ENCODE data around the gene SLC16A9.

DNA sequence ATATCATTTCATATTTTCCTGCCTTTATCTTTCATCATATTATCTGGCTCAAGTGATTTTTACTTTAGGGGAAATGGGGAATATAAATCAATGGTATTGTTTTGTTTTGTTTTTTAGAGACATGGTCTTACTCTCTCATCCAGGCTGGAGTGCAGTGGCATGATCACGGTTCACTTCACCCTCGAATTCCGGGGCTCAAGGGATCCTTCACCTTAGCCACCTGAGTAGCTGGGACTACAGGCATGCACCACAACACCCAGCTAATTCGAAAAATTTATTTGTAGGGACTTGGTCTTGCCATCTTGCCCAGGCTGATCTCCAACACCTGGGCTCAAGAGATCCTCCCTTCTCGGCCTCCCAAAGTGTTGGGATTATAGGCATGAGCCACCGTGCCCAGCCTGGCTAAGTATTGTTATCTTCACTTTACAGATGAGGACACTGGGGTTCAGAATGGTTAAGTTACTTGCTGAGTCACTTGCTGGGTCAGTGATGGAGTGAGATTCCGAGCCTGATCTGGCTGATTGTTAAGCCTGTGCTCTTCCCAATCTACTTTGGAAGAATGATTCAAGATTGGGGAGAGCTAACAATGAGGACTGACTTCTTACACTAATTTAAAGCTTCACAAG lies 3.7 kb upstream of the SLC16A9 start:
- TF ChIP-seq, protein P1, sequence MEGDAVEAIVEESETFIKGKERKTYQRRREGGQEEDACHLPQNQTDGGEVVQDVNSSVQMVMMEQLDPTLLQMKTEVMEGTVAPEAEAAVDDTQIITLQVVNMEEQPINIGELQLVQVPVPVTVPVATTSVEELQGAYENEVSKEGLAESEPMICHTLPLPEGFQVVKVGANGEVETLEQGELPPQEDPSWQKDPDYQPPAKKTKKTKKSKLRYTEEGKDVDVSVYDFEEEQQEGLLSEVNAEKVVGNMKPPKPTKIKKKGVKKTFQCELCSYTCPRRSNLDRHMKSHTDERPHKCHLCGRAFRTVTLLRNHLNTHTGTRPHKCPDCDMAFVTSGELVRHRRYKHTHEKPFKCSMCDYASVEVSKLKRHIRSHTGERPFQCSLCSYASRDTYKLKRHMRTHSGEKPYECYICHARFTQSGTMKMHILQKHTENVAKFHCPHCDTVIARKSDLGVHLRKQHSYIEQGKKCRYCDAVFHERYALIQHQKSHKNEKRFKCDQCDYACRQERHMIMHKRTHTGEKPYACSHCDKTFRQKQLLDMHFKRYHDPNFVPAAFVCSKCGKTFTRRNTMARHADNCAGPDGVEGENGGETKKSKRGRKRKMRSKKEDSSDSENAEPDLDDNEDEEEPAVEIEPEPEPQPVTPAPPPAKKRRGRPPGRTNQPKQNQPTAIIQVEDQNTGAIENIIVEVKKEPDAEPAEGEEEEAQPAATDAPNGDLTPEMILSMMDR (IDR thresholded peaks at IDR 0.05), result no peak
- TF ChIP-seq ZFX (IDR thresholded peaks at IDR 0.05; ENCODE audit: borderline replicate concordance), result no peak

All from 22Rv1 (cell line).